Activated T-helper 9 cell treated with anti-CD3 and anti-CD28 coated beads, Interleukin-2, amount 50 U/mL, for 16 hours (primary cell): ENCODE measurements around the gene ZFR2.

Source experiments
- DNase-seq: peaks from one replicate; pipeline ENCODE4 v3.0.0-alpha.2; 2020; ENCODE audit warnings: low read depth

Gene ZFR2

GRCh38 chr19:3785938-3786824 is 82.7 kb downstream of the ZFR2 start, which contains the start of gene MATK:
MATK (minus strand) TSS chr19:3786381; CDS start chr19:3785135, 1,246 bp downstream.
- DNase-seq = no peak

GRCh38 chr19:3785451-3785937 is 83.3 kb downstream of the ZFR2 start:
- no peak for DNase-seq

- DNase-seq = no peak
Measured at GRCh38 chr19:3784607-3785450, 84.0 kb downstream of the ZFR2 start.

- peak; percentile 20 for DNase-seq
Measured at GRCh38 chr19:3783660-3784584, 84.9 kb downstream of the ZFR2 start.

- no peak for DNase-seq
Measured at GRCh38 chr19:3782903-3783302, 85.9 kb downstream of the ZFR2 start.

GRCh38 chr19:3782330-3782729 is 86.5 kb downstream of the ZFR2 start:
- no peak for DNase-seq

GRCh38 chr19:3781603-3782002 is 87.2 kb downstream of the ZFR2 start:
- DNase-seq = no peak

GRCh38 chr19:3780786-3781304 is 88.0 kb downstream of the ZFR2 start:
- no peak for DNase-seq

- no peak for DNase-seq
Measured at GRCh38 chr19:3778899-3779723, 89.7 kb downstream of the ZFR2 start.

GRCh38 chr19:3778104-3778867 is 90.6 kb downstream of the ZFR2 start:
- DNase-seq = no peak

GRCh38 chr19:3776479-3777040 is 92.3 kb downstream of the ZFR2 start:
- DNase-seq = no peak

GRCh38 chr19:3775831-3776230 is 93.0 kb downstream of the ZFR2 start:
- no peak for DNase-seq

- DNase-seq = no peak
Measured at GRCh38 chr19:3775374-3775711, 93.5 kb downstream of the ZFR2 start.

GRCh38 chr19:3774621-3775373 is 94.0 kb downstream of the ZFR2 start:
- DNase-seq = no peak

- DNase-seq = no peak
Measured at GRCh38 chr19:3773814-3774515, 94.9 kb downstream of the ZFR2 start.

GRCh38 chr19:3771906-3772455 is 96.9 kb downstream of the ZFR2 start, which contains the start of gene RAX2:
RAX2 (minus strand) TSS chr19:3772228; CDS start chr19:3771742, 486 bp downstream.
- DNase-seq = no peak

GRCh38 chr19:3771000-3771905 is 97.6 kb downstream of the ZFR2 start:
- DNase-seq = no peak
